Neural cell (in vitro differentiated cells): Measurements from ENCODE around the gene IGFBP7.

Experiments
- EP300 ChIP-seq: fragments of 450-650 bp; conservative IDR thresholded peaks from 2 replicates; pipeline ENCODE4 v1.6.1; 2014; ENCODE audit warnings: antibody characterized with exemption, mild to moderate bottlenecking, moderate library complexity; ENCODE audit not compliant: poor library complexity, severe bottlenecking
- POLR2AphosphoS5 ChIP-seq: IDR thresholded peaks from 2 replicates; pipeline ENCODE4 v1.6.1; 2012
- TAF1 ChIP-seq: IDR thresholded peaks from 2 replicates; pipeline ENCODE4 v1.6.1; 2012; ENCODE audit warnings: low read depth
- TF ChIP-seq, protein P1 (sequence below): fragments of 450-650 bp; IDR thresholded peaks from 2 replicates; pipeline ENCODE4 v1.5.1; 2014; ENCODE audit warnings: antibody characterized with exemption, mild to moderate bottlenecking, moderate library complexity; ENCODE audit not compliant: poor library complexity, severe bottlenecking

DNA sequence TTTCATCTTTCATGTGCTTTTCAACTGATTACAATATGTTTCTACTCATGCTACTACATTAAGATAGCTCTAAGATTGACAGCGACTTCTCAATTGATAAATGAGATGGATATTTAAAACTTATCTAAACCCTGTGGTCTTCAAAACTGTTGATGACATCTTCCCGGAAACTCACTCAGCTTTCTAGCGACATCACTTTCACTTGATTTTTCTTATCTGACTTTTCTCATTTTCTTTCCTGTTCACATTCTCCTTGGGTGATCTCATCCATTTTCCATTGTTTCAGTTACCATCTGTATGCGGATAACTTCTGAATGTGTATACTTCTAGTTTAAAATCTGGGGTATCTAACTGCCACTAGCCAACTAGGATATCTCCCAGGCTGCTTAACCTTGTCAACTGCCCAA is 128.4 kb downstream of the IGFBP7 start:
- TF ChIP-seq TAF1 (no peak), EP300 (no peak), POLR2AphosphoS5 (no peak)
- TF ChIP-seq, protein P1, sequence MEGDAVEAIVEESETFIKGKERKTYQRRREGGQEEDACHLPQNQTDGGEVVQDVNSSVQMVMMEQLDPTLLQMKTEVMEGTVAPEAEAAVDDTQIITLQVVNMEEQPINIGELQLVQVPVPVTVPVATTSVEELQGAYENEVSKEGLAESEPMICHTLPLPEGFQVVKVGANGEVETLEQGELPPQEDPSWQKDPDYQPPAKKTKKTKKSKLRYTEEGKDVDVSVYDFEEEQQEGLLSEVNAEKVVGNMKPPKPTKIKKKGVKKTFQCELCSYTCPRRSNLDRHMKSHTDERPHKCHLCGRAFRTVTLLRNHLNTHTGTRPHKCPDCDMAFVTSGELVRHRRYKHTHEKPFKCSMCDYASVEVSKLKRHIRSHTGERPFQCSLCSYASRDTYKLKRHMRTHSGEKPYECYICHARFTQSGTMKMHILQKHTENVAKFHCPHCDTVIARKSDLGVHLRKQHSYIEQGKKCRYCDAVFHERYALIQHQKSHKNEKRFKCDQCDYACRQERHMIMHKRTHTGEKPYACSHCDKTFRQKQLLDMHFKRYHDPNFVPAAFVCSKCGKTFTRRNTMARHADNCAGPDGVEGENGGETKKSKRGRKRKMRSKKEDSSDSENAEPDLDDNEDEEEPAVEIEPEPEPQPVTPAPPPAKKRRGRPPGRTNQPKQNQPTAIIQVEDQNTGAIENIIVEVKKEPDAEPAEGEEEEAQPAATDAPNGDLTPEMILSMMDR, result no peak
